Immature natural killer cell (primary cell): Measurements from ENCODE around the gene NEDD4L. TPM values are rescaled to one million over a fixed set of nuclear protein-coding genes. Genes with fewer than 3 reads are reported as not detected.

Source experiments
- DNase-seq, 3 donors: peaks; one replicate each; pipeline ENCODE4 v3.0.0; 2022; ENCODE audit warnings: mixed read lengths in 1 of 3
- H3K27ac Mint-ChIP-seq, 6 donors: one replicate each; pipeline ENCODE4 v1.8.0; 2020; ENCODE audit warnings: mixed read lengths in 6 of 6, mild to moderate bottlenecking in 5 of 6, inconsistent platforms in 4 of 6, moderate library complexity in 3 of 6
- H3K27me3 Mint-ChIP-seq, 3 donors: one replicate each; pipeline ENCODE4 v1.8.0; 2020 to 2021; ENCODE audit warnings: low read depth in 3 of 3, mild to moderate bottlenecking in 3 of 3, mixed read lengths in 3 of 3, moderate library complexity in 3 of 3, inconsistent platforms in 1 of 3
- H3K36me3 Mint-ChIP-seq, 3 donors: one replicate each; pipeline ENCODE4 v1.8.0; 2020; ENCODE audit warnings: mixed read lengths in 3 of 3, inconsistent platforms in 2 of 3, mild to moderate bottlenecking in 2 of 3
- H3K4me1 Mint-ChIP-seq, 2 donors: one replicate each; pipeline ENCODE4 v1.8.0; 2020; ENCODE audit warnings: inconsistent platforms in 2 of 2, mild to moderate bottlenecking in 2 of 2, mixed read lengths in 2 of 2, moderate library complexity in 1 of 2
- H3K4me3 Mint-ChIP-seq, 5 donors: one replicate each; pipeline ENCODE4 v1.8.0; 2020; ENCODE audit warnings: mild to moderate bottlenecking in 5 of 5, mixed read lengths in 5 of 5, inconsistent platforms in 3 of 5, moderate library complexity in 3 of 5
- H3K9me3 Mint-ChIP-seq, 6 donors: one replicate each; pipeline ENCODE4 v1.8.0; 2020; ENCODE audit warnings: mild to moderate bottlenecking in 6 of 6, mixed read lengths in 6 of 6, inconsistent platforms in 4 of 6, moderate library complexity in 3 of 6
- polyA plus RNA-seq, 3 donors: library from polyadenylated mRNA; unstranded; fragments of 300-500 nt; fragmentation: Illumina TruSeq; gene quantifications; one replicate each; pipeline ENCODE4 v1.2.3, GENCODE V29; 2021

The NEDD4L gene
- polyA plus RNA-seq, 3 donors from 2014 or later: 0.62 to 2.2 (median 2.0) TPM

- Mint-ChIP-seq H3K27ac (no peak overlapping the region), H3K4me3 (no peak overlapping the region), H3K4me1 (no peaks in the 10 kb centered on the region), H3K9me3 (no peaks in the 10 kb centered on the region), H3K36me3 (no peaks in the 10 kb centered on the region), H3K27me3 (no peaks in the 10 kb centered on the region)
- no peak for DNase-seq
Observed at GRCh38 chr18:58398648-58399398, 354.8 kb downstream of the NEDD4L start.

- no peak overlapping the region for H3K4me3 Mint-ChIP-seq
- peaks cover 0 to 5% (median 0%) of the 10 kb centered on the region in 3 donors for H3K27me3 Mint-ChIP-seq
- DNase-seq: no peak
- no peaks in the 10 kb centered on the region for H3K36me3 Mint-ChIP-seq
- H3K4me1 Mint-ChIP-seq: no peaks in the 10 kb centered on the region
- H3K9me3 Mint-ChIP-seq: no peaks in the 10 kb centered on the region
- no peak overlapping the region for H3K27ac Mint-ChIP-seq
Observed at GRCh38 chr18:58400331-58400870, 356.4 kb downstream of the NEDD4L start.

GRCh38 chr18:58401191-58401590 lies 357.2 kb downstream of the NEDD4L start:
- no peak overlapping the region for H3K4me3 Mint-ChIP-seq
- H3K9me3 Mint-ChIP-seq: no peaks in the 10 kb centered on the region
- H3K36me3 Mint-ChIP-seq: no peaks in the 10 kb centered on the region
- H3K4me1 Mint-ChIP-seq: no peaks in the 10 kb centered on the region
- no peak for DNase-seq
- H3K27ac Mint-ChIP-seq: no peak overlapping the region
- peaks cover 0 to 5% (median 0%) of the 10 kb centered on the region in 3 donors for H3K27me3 Mint-ChIP-seq

- H3K27ac Mint-ChIP-seq: no peak overlapping the region
- H3K27me3 Mint-ChIP-seq: peaks cover 0 to 5% (median 0%) of the 10 kb centered on the region in 3 donors
- no peaks in the 10 kb centered on the region for H3K36me3 Mint-ChIP-seq
- no peak overlapping the region for H3K4me3 Mint-ChIP-seq
- H3K9me3 Mint-ChIP-seq: no peaks in the 10 kb centered on the region
- no peak for DNase-seq
- H3K4me1 Mint-ChIP-seq: no peaks in the 10 kb centered on the region
Observed at GRCh38 chr18:58402247-58402646, 358.2 kb downstream of the NEDD4L start.

GRCh38 chr18:58402951-58403702 lies 359.1 kb downstream of the NEDD4L start:
- Mint-ChIP-seq H3K4me3 (no peak overlapping the region), H3K4me1 (no peaks in the 10 kb centered on the region), H3K27ac (no peak overlapping the region), H3K27me3 (peaks cover 0 to 5% (median 0%) of the 10 kb centered on the region in 3 donors), H3K9me3 (no peaks in the 10 kb centered on the region), H3K36me3 (no peaks in the 10 kb centered on the region)
- DNase-seq: no peak

GRCh38 chr18:58403799-58404455 lies 359.9 kb downstream of the NEDD4L start:
- Mint-ChIP-seq H3K4me3 (no peak overlapping the region), H3K27ac (no peak overlapping the region), H3K27me3 (peaks cover 0 to 5% (median 0%) of the 10 kb centered on the region in 3 donors), H3K36me3 (no peaks in the 10 kb centered on the region), H3K4me1 (no peaks in the 10 kb centered on the region), H3K9me3 (no peaks in the 10 kb centered on the region)
- no peak for DNase-seq

- Mint-ChIP-seq H3K4me1 (no peaks in the 10 kb centered on the region), H3K9me3 (no peaks in the 10 kb centered on the region), H3K4me3 (no peak overlapping the region), H3K27me3 (peaks cover 0 to 5% (median 0%) of the 10 kb centered on the region in 3 donors), H3K27ac (no peak overlapping the region), H3K36me3 (no peaks in the 10 kb centered on the region)
- DNase-seq: no peak
Observed at GRCh38 chr18:58405107-58405898, 361.3 kb downstream of the NEDD4L start.

GRCh38 chr18:58407263-58407648 lies 363.2 kb downstream of the NEDD4L start:
- no peak overlapping the region for H3K4me3 Mint-ChIP-seq
- no peaks in the 10 kb centered on the region for H3K4me1 Mint-ChIP-seq

GRCh38 chr18:58407649-58408407 lies 363.8 kb downstream of the NEDD4L start:
- Mint-ChIP-seq H3K4me1 (no peaks in the 10 kb centered on the region), H3K27me3 (peaks cover 0 to 8% (median 0%) of the 10 kb centered on the region in 3 donors), H3K4me3 (no peak overlapping the region), H3K36me3 (no peaks in the 10 kb centered on the region), H3K27ac (no peak overlapping the region), H3K9me3 (no peaks in the 10 kb centered on the region)
- no peak for DNase-seq

More at GRCh38 chr18:58407263-58407648, 363.2 kb downstream of the NEDD4L start:
- DNase-seq: no peak
- no peaks in the 10 kb centered on the region for H3K36me3 Mint-ChIP-seq
- H3K9me3 Mint-ChIP-seq: no peaks in the 10 kb centered on the region
- peaks cover 0 to 8% (median 0%) of the 10 kb centered on the region in 3 donors for H3K27me3 Mint-ChIP-seq
- H3K27ac Mint-ChIP-seq: no peak overlapping the region

GRCh38 chr18:58408665-58409064 lies 364.6 kb downstream of the NEDD4L start:
- H3K9me3 Mint-ChIP-seq: no peaks in the 10 kb centered on the region
- H3K36me3 Mint-ChIP-seq: no peaks in the 10 kb centered on the region
- no peaks in the 10 kb centered on the region for H3K4me1 Mint-ChIP-seq
- H3K27me3 Mint-ChIP-seq: peaks cover 0 to 8% (median 0%) of the 10 kb centered on the region in 3 donors
- no peak overlapping the region for H3K27ac Mint-ChIP-seq
- no peak overlapping the region for H3K4me3 Mint-ChIP-seq
- DNase-seq: no peak

GRCh38 chr18:58409802-58410445 lies 365.9 kb downstream of the NEDD4L start:
- H3K36me3 Mint-ChIP-seq: no peaks in the 10 kb centered on the region
- H3K27me3 Mint-ChIP-seq: peaks cover 0 to 3% (median 3%) of the 10 kb centered on the region in 3 donors
- no peak overlapping the region for H3K4me3 Mint-ChIP-seq
- DNase-seq: no peak
- H3K4me1 Mint-ChIP-seq: no peaks in the 10 kb centered on the region
- H3K9me3 Mint-ChIP-seq: no peaks in the 10 kb centered on the region
- H3K27ac Mint-ChIP-seq: no peak overlapping the region

- Mint-ChIP-seq H3K9me3 (no peaks in the 10 kb centered on the region), H3K4me1 (no peaks in the 10 kb centered on the region), H3K4me3 (no peak overlapping the region), H3K27me3 (peaks cover 1 to 3% (median 3%) of the 10 kb centered on the region in 3 donors), H3K27ac (no peak overlapping the region), H3K36me3 (no peaks in the 10 kb centered on the region)
- DNase-seq: no peak
Observed at GRCh38 chr18:58411323-58411722, 367.3 kb downstream of the NEDD4L start.
